Dermis blood vessel endothelial cell (primary cell): ENCODE data around the gene CCDC171. TPM values are rescaled to one million over a fixed set of nuclear protein-coding genes. Genes with fewer than 3 reads are reported as not detected.

Experiments used
- DNase-seq: peaks from one replicate; pipeline ENCODE4 v3.0.0; 2010
- total RNA-seq: library from RNA; depleted of rRNA; stranded (reverse); fragments of >200 nt; gene quantifications from 2 replicates; pipeline ENCODE4 v1.2.3, GENCODE V29; 2014

The CCDC171 gene
- total RNA-seq, 1 donor from 2014 or later, result 0.68 TPM

- DNase-seq, result no peak
These were observed 450.0 kb downstream of the CCDC171 start for GRCh38 chr9:16002816-16003215.

GRCh38 chr9:16003785-16004184, 450.9 kb downstream of the CCDC171 start:
- no peak for DNase-seq

- DNase-seq, result no peak
These were observed 451.8 kb downstream of the CCDC171 start for GRCh38 chr9:16004613-16005012.

- no peak for DNase-seq
These were observed 457.4 kb downstream of the CCDC171 start for GRCh38 chr9:16010221-16010620.

- DNase-seq, result no peak
These were observed 459.8 kb downstream of the CCDC171 start for GRCh38 chr9:16012621-16013020.

- no peak for DNase-seq
These were observed 460.5 kb downstream of the CCDC171 start for GRCh38 chr9:16013366-16013765.

GRCh38 chr9:16013826-16014225, 461.0 kb downstream of the CCDC171 start:
- DNase-seq, result no peak

- DNase-seq, result no peak
These were observed 469.4 kb downstream of the CCDC171 start for GRCh38 chr9:16022228-16022627.

- DNase-seq, result no peak
These were observed 470.6 kb downstream of the CCDC171 start for GRCh38 chr9:16023446-16023845.

Other genes with a start within 250 kb of the CCDC171 start
- gene TTC39B, start 245.8 kb upstream of the CCDC171 start, total RNA-seq, result 6.7 and 7.3 TPM in 2 replicates
- gene SNAPC3, start 130.2 kb upstream of the CCDC171 start, total RNA-seq, result 45.3 and 47.0 TPM in 2 replicates
- 55.8 and 67.7 TPM in 2 replicates for gene PSIP1, start 42.1 kb upstream of the CCDC171 start, total RNA-seq